PC-9 (cell line): Measurements from ENCODE around the gene HJV.

ENCODE experiments used
- EZH2 ChIP-seq: fragments of 200-600 bp; sonication (generic); IDR thresholded peaks from 2 replicates; pipeline ENCODE4 v1.8.0; 2017; ENCODE audit warnings: antibody characterized with exemption, low read depth
- TF ChIP-seq, protein P1 (sequence below): fragments of 200-600 bp; sonication (generic); conservative IDR thresholded peaks from 2 replicates; pipeline ENCODE4 v1.6.1; 2017; ENCODE audit warnings: mixed run types, antibody characterized with exemption, mild to moderate bottlenecking, moderate library complexity

DNA sequence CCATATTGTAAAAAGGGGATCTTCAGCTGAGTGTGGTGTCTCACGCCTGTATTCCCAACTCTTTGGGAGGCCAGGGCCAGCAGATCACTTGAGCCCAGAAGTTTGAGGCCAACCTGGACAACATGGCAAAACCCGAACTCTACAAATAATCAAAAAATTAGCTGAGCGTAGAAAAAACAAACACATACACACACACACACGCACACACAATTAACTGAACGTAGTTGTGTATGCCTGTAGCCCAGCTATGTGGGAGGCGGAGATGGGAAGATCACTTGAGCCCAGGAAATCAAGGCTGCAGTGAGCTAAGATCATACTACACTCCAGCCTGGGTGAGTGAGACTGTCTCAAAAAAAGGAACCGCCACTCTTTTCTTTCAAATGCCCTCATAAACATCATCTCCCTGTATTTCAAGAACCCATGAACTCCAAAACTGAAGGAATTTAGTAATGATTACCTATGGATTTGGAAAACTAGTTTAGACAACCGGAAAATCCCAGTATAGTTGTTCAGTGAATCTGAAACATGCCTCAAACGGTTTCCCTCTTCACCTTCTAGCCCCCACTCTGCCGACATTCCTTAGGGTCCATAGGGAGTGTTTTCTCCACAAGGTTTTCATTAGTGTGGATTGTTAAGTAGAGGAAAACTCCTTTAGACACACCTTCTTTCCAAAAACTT is 29.7 kb downstream of the HJV start:
- no peak for TF ChIP-seq EZH2
- TF ChIP-seq, protein P1, sequence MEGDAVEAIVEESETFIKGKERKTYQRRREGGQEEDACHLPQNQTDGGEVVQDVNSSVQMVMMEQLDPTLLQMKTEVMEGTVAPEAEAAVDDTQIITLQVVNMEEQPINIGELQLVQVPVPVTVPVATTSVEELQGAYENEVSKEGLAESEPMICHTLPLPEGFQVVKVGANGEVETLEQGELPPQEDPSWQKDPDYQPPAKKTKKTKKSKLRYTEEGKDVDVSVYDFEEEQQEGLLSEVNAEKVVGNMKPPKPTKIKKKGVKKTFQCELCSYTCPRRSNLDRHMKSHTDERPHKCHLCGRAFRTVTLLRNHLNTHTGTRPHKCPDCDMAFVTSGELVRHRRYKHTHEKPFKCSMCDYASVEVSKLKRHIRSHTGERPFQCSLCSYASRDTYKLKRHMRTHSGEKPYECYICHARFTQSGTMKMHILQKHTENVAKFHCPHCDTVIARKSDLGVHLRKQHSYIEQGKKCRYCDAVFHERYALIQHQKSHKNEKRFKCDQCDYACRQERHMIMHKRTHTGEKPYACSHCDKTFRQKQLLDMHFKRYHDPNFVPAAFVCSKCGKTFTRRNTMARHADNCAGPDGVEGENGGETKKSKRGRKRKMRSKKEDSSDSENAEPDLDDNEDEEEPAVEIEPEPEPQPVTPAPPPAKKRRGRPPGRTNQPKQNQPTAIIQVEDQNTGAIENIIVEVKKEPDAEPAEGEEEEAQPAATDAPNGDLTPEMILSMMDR = no peak
